Neural cell (in vitro differentiated cells): ENCODE measurements around the gene ADCY4.

Experiments
- POLR2AphosphoS5 ChIP-seq: IDR thresholded peaks from 2 replicates; pipeline ENCODE4 v1.6.1; 2012
- RAD21 ChIP-seq: fragments of 450-650 bp; conservative IDR thresholded peaks from 2 replicates; pipeline ENCODE4 v1.6.1; 2014; ENCODE audit warnings: antibody characterized with exemption, mild to moderate bottlenecking, moderate library complexity
- SMC3 ChIP-seq: fragments of 450-650 bp; conservative IDR thresholded peaks from 2 replicates; pipeline ENCODE4 v1.6.1; 2014; ENCODE audit warnings: antibody characterized with exemption, mild to moderate bottlenecking, moderate library complexity; ENCODE audit not compliant: poor library complexity
- TAF1 ChIP-seq: IDR thresholded peaks from 2 replicates; pipeline ENCODE4 v1.6.1; 2012; ENCODE audit warnings: low read depth
- TF ChIP-seq, protein P1 (sequence below): fragments of 450-650 bp; IDR thresholded peaks from 2 replicates; pipeline ENCODE4 v1.5.1; 2014; ENCODE audit warnings: antibody characterized with exemption, mild to moderate bottlenecking, moderate library complexity; ENCODE audit not compliant: poor library complexity, severe bottlenecking
- TF ChIP-seq, protein P2 (sequence below): IDR thresholded peaks from 2 replicates; pipeline ENCODE4 v1.6.1; 2012; ENCODE audit warnings: borderline replicate concordance

DNA sequence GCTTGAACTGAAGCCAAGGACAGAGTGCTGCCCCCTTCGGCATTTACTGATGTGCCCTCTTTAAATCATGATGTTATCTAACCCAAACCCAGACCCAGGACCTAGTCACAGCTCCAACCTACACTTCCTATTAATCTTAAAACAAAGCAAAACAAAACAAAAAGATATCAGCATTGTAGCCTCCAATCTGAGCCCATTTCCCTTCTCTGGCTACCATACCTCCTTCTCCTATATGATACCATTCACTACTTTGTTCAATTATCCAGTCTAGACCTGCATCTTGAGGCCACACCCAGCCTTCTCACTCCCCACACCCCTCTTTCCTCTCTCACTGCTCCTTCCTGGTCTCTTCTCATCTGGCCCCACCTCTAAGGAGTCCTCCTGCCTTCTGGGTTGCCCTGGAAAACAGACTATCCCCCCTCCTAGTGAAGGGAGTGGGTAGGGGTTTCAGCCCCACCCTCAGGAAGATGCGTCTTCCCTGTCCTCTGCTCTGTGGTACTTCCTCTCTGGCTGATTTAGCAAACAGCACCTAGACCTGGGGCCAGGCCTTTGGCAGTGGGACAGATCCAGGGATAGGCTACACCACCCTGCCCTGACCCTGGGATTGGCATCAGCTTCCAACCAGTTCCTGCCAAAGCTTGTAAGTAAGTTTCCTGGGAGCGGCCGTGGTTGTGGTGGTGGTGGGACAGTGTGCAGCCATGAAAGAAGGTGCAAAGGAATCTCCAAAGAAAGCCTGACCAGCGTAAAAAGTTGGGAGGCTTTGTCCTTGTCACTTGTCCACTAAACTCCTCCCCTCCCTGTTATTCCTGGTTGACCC, 20.3 kb downstream of the ADCY4 start:
- TF ChIP-seq, protein P1, sequence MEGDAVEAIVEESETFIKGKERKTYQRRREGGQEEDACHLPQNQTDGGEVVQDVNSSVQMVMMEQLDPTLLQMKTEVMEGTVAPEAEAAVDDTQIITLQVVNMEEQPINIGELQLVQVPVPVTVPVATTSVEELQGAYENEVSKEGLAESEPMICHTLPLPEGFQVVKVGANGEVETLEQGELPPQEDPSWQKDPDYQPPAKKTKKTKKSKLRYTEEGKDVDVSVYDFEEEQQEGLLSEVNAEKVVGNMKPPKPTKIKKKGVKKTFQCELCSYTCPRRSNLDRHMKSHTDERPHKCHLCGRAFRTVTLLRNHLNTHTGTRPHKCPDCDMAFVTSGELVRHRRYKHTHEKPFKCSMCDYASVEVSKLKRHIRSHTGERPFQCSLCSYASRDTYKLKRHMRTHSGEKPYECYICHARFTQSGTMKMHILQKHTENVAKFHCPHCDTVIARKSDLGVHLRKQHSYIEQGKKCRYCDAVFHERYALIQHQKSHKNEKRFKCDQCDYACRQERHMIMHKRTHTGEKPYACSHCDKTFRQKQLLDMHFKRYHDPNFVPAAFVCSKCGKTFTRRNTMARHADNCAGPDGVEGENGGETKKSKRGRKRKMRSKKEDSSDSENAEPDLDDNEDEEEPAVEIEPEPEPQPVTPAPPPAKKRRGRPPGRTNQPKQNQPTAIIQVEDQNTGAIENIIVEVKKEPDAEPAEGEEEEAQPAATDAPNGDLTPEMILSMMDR = no peak
- no peak for TF ChIP-seq RAD21
- no peak for TF ChIP-seq TAF1
- no peak for TF ChIP-seq SMC3
- TF ChIP-seq POLR2AphosphoS5 = no peak
- TF ChIP-seq, protein P2, sequence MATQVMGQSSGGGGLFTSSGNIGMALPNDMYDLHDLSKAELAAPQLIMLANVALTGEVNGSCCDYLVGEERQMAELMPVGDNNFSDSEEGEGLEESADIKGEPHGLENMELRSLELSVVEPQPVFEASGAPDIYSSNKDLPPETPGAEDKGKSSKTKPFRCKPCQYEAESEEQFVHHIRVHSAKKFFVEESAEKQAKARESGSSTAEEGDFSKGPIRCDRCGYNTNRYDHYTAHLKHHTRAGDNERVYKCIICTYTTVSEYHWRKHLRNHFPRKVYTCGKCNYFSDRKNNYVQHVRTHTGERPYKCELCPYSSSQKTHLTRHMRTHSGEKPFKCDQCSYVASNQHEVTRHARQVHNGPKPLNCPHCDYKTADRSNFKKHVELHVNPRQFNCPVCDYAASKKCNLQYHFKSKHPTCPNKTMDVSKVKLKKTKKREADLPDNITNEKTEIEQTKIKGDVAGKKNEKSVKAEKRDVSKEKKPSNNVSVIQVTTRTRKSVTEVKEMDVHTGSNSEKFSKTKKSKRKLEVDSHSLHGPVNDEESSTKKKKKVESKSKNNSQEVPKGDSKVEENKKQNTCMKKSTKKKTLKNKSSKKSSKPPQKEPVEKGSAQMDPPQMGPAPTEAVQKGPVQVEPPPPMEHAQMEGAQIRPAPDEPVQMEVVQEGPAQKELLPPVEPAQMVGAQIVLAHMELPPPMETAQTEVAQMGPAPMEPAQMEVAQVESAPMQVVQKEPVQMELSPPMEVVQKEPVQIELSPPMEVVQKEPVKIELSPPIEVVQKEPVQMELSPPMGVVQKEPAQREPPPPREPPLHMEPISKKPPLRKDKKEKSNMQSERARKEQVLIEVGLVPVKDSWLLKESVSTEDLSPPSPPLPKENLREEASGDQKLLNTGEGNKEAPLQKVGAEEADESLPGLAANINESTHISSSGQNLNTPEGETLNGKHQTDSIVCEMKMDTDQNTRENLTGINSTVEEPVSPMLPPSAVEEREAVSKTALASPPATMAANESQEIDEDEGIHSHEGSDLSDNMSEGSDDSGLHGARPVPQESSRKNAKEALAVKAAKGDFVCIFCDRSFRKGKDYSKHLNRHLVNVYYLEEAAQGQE = no peak
